ENCODE measurements around the gene CD80. TPM values are rescaled to one million over a fixed set of nuclear protein-coding genes. Genes with fewer than 3 reads are reported as not detected.
A peak's percentile ranks its signal among the peaks of the same experiment; 100 is the strongest.

CD80 gene
- total RNA-seq: 1 to 10 TPM in 1 of 4 donors, under 1 TPM in 1, not detected in 2; 0.13 to 1.3 TPM

GRCh38 chr3:119559441-119559963, at the start of gene CD80:
Gene CD80 (minus strand): TSS chr3:119559614. CDS start chr3:119557728, 1,886 bp downstream.
- Histone ChIP-seq H3K4me1 (no peaks in the 10 kb centered on the region), H3K4me3 (peak within 1 kb of the TSS in 1 of 4 donors; percentile 37), H3K27ac (no peak within 1 kb of the TSS), H3K36me3 (no peaks in the 10 kb centered on the region), H3K9me3 (no peaks in the 10 kb centered on the region), H3K27me3 (no peaks in the 10 kb centered on the region)
- intact Hi-C loops (cut with DNase I): no loop called here
- no peak for TF ChIP-seq POLR2A (IDR thresholded peaks at IDR 0.05)
- TF ChIP-seq, protein P1, sequence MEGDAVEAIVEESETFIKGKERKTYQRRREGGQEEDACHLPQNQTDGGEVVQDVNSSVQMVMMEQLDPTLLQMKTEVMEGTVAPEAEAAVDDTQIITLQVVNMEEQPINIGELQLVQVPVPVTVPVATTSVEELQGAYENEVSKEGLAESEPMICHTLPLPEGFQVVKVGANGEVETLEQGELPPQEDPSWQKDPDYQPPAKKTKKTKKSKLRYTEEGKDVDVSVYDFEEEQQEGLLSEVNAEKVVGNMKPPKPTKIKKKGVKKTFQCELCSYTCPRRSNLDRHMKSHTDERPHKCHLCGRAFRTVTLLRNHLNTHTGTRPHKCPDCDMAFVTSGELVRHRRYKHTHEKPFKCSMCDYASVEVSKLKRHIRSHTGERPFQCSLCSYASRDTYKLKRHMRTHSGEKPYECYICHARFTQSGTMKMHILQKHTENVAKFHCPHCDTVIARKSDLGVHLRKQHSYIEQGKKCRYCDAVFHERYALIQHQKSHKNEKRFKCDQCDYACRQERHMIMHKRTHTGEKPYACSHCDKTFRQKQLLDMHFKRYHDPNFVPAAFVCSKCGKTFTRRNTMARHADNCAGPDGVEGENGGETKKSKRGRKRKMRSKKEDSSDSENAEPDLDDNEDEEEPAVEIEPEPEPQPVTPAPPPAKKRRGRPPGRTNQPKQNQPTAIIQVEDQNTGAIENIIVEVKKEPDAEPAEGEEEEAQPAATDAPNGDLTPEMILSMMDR (IDR thresholded peaks at IDR 0.05): peak in 4 of 6 experiments; percentile 17 to 34 (median 24)
- peak; percentile 30 for DNase-seq
- 12 to 22% methylated on average over 6 to 7 of the region's 7 CpGs for WGBS, 2 donors

DNA sequence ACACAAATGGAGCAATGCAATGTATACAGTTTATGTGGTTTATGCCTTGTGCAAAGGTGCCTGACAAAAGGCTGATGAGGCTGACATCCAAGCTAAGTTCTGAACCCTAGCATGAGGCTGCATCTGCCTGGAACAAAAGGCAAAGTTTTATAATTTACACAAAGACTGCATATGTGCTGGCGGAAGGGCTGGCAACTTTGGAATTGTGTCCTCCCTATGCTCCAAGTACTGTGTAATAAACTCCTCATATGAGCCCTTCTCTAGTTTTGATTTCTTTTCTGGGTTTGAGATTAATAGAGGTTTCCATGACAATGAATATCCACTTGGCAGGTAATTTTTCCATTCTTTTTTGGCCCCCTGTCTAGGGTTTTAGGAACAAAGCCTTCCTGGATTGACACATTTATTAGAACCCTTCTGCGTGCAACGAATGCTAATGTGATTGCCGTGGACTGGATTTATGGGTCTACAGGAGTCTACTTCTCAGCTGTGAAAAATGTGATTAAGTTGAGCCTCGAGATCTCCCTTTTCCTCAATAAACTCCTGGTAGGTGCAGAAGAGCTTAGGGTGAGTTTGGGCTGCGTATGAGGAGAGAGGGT, 49.1 kb upstream of the CD80 start:
- Histone ChIP-seq H3K36me3 (no peaks in the 10 kb centered on the region), H3K4me3 (no peak overlapping the region), H3K9me3 (no peaks in the 10 kb centered on the region), H3K4me1 (no peaks in the 10 kb centered on the region), H3K27ac (no peak overlapping the region), H3K27me3 (no peaks in the 10 kb centered on the region)
- intact Hi-C loops (cut with DNase I): no loop called here
- TF ChIP-seq, protein P1 (IDR thresholded peaks at IDR 0.05): no peak
- TF ChIP-seq POLR2A (IDR thresholded peaks at IDR 0.05): no peak
- no peak for DNase-seq
- 57 to 83% methylated on average over 5 to 6 of the region's 6 CpGs for WGBS, 2 donors

DNA sequence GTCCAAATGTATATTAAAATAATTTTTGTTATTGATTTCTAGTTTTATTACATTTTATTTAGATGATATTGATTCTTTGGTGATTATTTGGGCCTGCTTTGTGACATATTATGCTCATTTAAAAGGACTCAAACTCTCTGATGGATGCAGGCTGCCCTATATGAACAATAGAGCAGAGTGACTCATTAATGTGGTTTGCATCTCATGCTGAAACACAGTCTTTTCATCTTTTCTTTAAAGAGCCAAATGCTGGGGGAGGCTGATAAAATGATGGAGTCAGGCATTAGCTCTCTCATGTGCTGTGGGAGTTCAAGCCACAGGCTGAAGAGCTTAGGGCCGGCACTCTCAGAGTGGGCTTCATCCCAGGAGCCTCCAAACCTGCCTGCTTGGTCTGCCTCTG, 45.5 kb upstream of the CD80 start:
- H3K9me3 ChIP-seq: no peaks in the 10 kb centered on the region

GRCh38 chr3:119602676-119603075, 43.3 kb upstream of the CD80 start:
- no peak for DNase-seq
- Histone ChIP-seq H3K27ac (no peak overlapping the region), H3K4me3 (no peak overlapping the region), H3K36me3 (no peaks in the 10 kb centered on the region), H3K4me1 (peaks cover 0 to 4% (median 0%) of the 10 kb centered on the region in 3 donors), H3K27me3 (no peaks in the 10 kb centered on the region), H3K9me3 (no peaks in the 10 kb centered on the region)
- TF ChIP-seq POLR2A (IDR thresholded peaks at IDR 0.05): no peak
- 44% methylated on average over 1 of the region's 1 CpG for WGBS, 2 donors
- intact Hi-C loops (cut with DNase I): no loop called here

More for the DNA sequence above, 45.5 kb upstream of the CD80 start:
- Histone ChIP-seq H3K4me1 (no peaks in the 10 kb centered on the region), H3K27ac (no peak overlapping the region), H3K27me3 (no peaks in the 10 kb centered on the region), H3K36me3 (no peaks in the 10 kb centered on the region), H3K4me3 (no peak overlapping the region)
- no peak for DNase-seq
- no CpG with 5 or more reads among the region's 1 CpG for WGBS, 2 donors
- TF ChIP-seq, protein P1 (IDR thresholded peaks at IDR 0.05): no peak
- TF ChIP-seq POLR2A (IDR thresholded peaks at IDR 0.05): no peak
- intact Hi-C loops (cut with DNase I): no loop called here

DNA sequence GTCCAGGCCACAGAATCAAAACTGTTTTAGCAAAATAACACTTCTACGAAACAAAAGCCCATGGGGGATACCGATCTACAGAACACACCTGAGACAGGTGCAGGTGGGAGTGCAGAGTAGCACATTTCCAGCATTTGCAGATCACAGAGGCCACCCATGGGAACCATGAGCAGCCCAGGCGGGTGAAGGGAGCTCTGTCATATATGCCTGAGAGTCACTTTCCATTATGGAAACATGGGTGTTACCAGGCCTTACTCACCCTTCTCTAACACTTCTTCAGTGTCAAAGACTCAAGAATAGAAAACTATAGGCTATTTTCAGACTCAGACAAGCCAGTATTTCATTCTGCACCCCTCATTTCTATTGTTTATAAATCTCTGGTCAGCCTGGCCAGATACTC, 41.7 kb upstream of the CD80 start:
- Histone ChIP-seq H3K4me1 (peaks cover 0 to 9% (median 6%) of the 10 kb centered on the region in 3 donors), H3K27me3 (no peaks in the 10 kb centered on the region), H3K9me3 (no peaks in the 10 kb centered on the region), H3K27ac (no peak overlapping the region), H3K36me3 (no peaks in the 10 kb centered on the region), H3K4me3 (no peak overlapping the region)
- intact Hi-C loops (cut with DNase I): no loop called here
- WGBS, 2 donors: 76 to 86% methylated on average over 2 to 3 of the region's 3 CpGs
- TF ChIP-seq, protein P1 (IDR thresholded peaks at IDR 0.05): no peak
- TF ChIP-seq POLR2A (IDR thresholded peaks at IDR 0.05): no peak
- no peak for DNase-seq

Measured in esophagus squamous epithelium (tissue), 5 donors.